ENCODE data around the gene ALKAL2.

DNA sequence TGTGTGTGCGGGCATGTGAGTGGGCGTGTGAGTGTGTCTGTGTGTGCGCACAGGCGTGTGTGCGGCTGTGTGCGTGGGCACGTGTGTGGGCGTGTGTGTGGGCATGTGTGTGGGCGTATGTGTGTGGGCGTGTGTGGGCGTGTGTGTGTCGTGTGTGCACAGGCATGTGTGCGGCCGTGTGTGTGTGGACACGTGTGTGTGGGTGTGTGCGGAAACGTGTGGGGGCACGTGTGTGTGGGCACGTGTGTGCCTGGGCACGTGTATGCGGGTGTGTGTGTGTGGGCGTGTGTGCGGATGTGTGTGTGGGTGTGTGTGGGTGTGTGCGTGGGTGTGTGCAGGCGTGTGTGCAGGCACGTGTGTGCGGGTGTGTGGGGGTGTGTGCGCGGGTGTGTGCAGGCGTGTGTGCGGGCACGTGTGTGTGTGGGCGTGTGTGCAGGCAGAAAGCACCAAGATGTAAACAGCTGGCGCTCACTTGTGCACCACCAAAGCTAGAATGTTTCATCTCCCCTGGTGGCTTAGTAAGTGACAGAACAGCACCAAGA lies 31.2 kb upstream of the ALKAL2 start:
- no peak for TF ChIP-seq GATA2 (IDR thresholded peaks at IDR 0.05; ENCODE audit: low read depth, low read length)
- no peak for TF ChIP-seq GATA3 (IDR thresholded peaks at IDR 0.05; ENCODE audit: low read depth, low read length)

Measured in SH-SY5Y (cell line).